ENCODE results near the gene LCE2C. TPM values are rescaled to one million over a fixed set of nuclear protein-coding genes. Genes with fewer than 3 reads are reported as not detected.
"Not testable (repeated sequence)": the region's sequence is repeated elsewhere in the genome, so short reads cannot be mapped to it uniquely, and the experiment has no call there.

LCE2C gene
- total and polyA plus RNA-seq, 2 donors (not counting 1 experiment from before 2014, with no cell fraction given), result 1.5 TPM; not detected in 1

- TF ChIP-seq, protein P1, sequence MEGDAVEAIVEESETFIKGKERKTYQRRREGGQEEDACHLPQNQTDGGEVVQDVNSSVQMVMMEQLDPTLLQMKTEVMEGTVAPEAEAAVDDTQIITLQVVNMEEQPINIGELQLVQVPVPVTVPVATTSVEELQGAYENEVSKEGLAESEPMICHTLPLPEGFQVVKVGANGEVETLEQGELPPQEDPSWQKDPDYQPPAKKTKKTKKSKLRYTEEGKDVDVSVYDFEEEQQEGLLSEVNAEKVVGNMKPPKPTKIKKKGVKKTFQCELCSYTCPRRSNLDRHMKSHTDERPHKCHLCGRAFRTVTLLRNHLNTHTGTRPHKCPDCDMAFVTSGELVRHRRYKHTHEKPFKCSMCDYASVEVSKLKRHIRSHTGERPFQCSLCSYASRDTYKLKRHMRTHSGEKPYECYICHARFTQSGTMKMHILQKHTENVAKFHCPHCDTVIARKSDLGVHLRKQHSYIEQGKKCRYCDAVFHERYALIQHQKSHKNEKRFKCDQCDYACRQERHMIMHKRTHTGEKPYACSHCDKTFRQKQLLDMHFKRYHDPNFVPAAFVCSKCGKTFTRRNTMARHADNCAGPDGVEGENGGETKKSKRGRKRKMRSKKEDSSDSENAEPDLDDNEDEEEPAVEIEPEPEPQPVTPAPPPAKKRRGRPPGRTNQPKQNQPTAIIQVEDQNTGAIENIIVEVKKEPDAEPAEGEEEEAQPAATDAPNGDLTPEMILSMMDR (conservative IDR thresholded peaks at IDR 0.05 in 1 of 2, IDR thresholded peaks at IDR 0.05 in 1 of 2; ENCODE audit: low read depth in 1 of 2, low read length in 2 of 2), result no peak
- Histone ChIP-seq H3K27me3 (ENCODE audit: control insufficient read depth, insufficient read depth, low read length) (no peaks in the 10 kb centered on the region), H2AFZ (ENCODE audit: low read length) (no peak overlapping the region), H3K4me2 (ENCODE audit: extremely low read depth, insufficient read depth, low read length) (no peak overlapping the region), H3K4me3 (replicated peaks in 1 of 4; ENCODE audit: control extremely low read depth in 1 of 4, insufficient read depth in 1 of 4, low read depth in 3 of 4, low read length in 4 of 4) (no peak overlapping the region), H4K20me1 (ENCODE audit: control insufficient read depth, extremely low read depth, insufficient read depth, low read length) (no peaks in the 10 kb centered on the region), H3K36me3 (ENCODE audit: control insufficient read depth, insufficient read depth, low read length) (no peaks in the 10 kb centered on the region), H3K4me1 (ENCODE audit: control insufficient read depth, extremely low read depth, insufficient read depth, low read length) (no peaks in the 10 kb centered on the region), H3K27ac (ENCODE audit: insufficient read depth, low read length) (no peak overlapping the region), H3K9me3 (ENCODE audit: control insufficient read depth, insufficient read depth, low read depth, low read length) (no peaks in the 10 kb centered on the region), H3K79me2 (ENCODE audit: control insufficient read depth, insufficient read depth, low read length) (no peaks in the 10 kb centered on the region), H3K9ac (ENCODE audit: insufficient read depth, low read length) (no peak overlapping the region)
- DNase-seq (ENCODE audit: low read depth in 2 of 2), result no peak
Measured at GRCh38 chr1:152657677-152658076, 17.4 kb upstream of the LCE2C start.

GRCh38 chr1:152658649-152659048 is 16.4 kb upstream of the LCE2C start:
- H3K36me3 ChIP-seq (ENCODE audit: control insufficient read depth, insufficient read depth, low read length), result no peaks in the 10 kb centered on the region
- no peaks in the 10 kb centered on the region for H3K4me1 ChIP-seq (ENCODE audit: control insufficient read depth, extremely low read depth, insufficient read depth, low read length)
- no peak overlapping the region for H3K27ac ChIP-seq (ENCODE audit: insufficient read depth, low read length)
- TF ChIP-seq EZH2 (IDR thresholded peaks at IDR 0.05; ENCODE audit: low read length, missing control alignments), result no peak
- TF ChIP-seq, protein P1 (conservative IDR thresholded peaks at IDR 0.05 in 1 of 2, IDR thresholded peaks at IDR 0.05 in 1 of 2; ENCODE audit: low read depth in 1 of 2, low read length in 2 of 2), result no peak
- no peak for DNase-seq (ENCODE audit: low read depth in 2 of 2)
- no peak overlapping the region for H2AFZ ChIP-seq (ENCODE audit: low read length)
- H3K9me3 ChIP-seq (ENCODE audit: control insufficient read depth, insufficient read depth, low read depth, low read length), result no peaks in the 10 kb centered on the region
- no peaks in the 10 kb centered on the region for H3K79me2 ChIP-seq (ENCODE audit: control insufficient read depth, insufficient read depth, low read length)
- no peaks in the 10 kb centered on the region for H3K27me3 ChIP-seq (ENCODE audit: control insufficient read depth, insufficient read depth, low read length)
- H4K20me1 ChIP-seq (ENCODE audit: control insufficient read depth, extremely low read depth, insufficient read depth, low read length), result no peaks in the 10 kb centered on the region
- H3K9ac ChIP-seq (ENCODE audit: insufficient read depth, low read length), result no peak overlapping the region
- no peak overlapping the region for H3K4me2 ChIP-seq (ENCODE audit: extremely low read depth, insufficient read depth, low read length)
- H3K4me3 ChIP-seq (replicated peaks in 1 of 4; ENCODE audit: control extremely low read depth in 1 of 4, insufficient read depth in 1 of 4, low read depth in 3 of 4, low read length in 4 of 4), result no peak overlapping the region

DNA sequence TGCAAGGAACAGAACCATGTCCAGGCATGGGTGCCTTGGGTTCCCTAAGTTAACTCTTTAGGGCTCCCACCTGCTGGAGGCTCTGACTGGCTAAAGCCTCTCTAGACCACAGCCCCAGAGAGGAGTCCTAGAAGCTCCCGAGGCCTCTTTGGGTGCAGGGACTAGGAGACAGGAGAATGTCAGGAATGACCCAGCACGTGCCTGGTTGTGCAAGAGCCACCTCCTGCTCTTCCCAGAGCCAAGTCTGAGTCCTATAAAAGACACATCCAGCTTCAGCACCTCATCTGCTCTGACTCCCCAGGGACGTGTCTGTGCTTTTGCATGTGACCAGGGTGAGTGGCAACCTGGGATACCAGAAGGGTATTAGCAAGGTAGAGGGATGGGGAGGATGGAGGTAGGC is 12.0 kb upstream of the LCE2C start, which contains the start of gene LCE2D:
TSS of gene LCE2D (plus strand) at position 283 of the 400 bp plus-strand sequence. CDS start 726 bp downstream, outside the sequence.
- Histone ChIP-seq H3K36me3 (ENCODE audit: control insufficient read depth, insufficient read depth, low read length) (no peaks in the 10 kb centered on the region), H3K4me2 (ENCODE audit: extremely low read depth, insufficient read depth, low read length) (no peak within 1 kb of the TSS), H3K4me3 (replicated peaks in 1 of 4; ENCODE audit: control extremely low read depth in 1 of 4, insufficient read depth in 1 of 4, low read depth in 3 of 4, low read length in 4 of 4) (no peak within 1 kb of the TSS), H3K4me1 (ENCODE audit: control insufficient read depth, extremely low read depth, insufficient read depth, low read length) (no peaks in the 10 kb centered on the region), H4K20me1 (ENCODE audit: control insufficient read depth, extremely low read depth, insufficient read depth, low read length) (no peaks in the 10 kb centered on the region), H3K27me3 (ENCODE audit: control insufficient read depth, insufficient read depth, low read length) (no peaks in the 10 kb centered on the region), H2AFZ (ENCODE audit: low read length) (no peak within 1 kb of the TSS), H3K79me2 (ENCODE audit: control insufficient read depth, insufficient read depth, low read length) (no peaks in the 10 kb centered on the region), H3K9ac (ENCODE audit: insufficient read depth, low read length) (no peak within 1 kb of the TSS), H3K9me3 (ENCODE audit: control insufficient read depth, insufficient read depth, low read depth, low read length) (no peaks in the 10 kb centered on the region), H3K27ac (ENCODE audit: insufficient read depth, low read length) (no peak within 1 kb of the TSS)
- TF ChIP-seq, protein P1 (conservative IDR thresholded peaks at IDR 0.05 in 1 of 2, IDR thresholded peaks at IDR 0.05 in 1 of 2; ENCODE audit: low read depth in 1 of 2, low read length in 2 of 2), result no peak
- no peak for TF ChIP-seq EZH2 (IDR thresholded peaks at IDR 0.05; ENCODE audit: low read length, missing control alignments)
- DNase-seq (ENCODE audit: low read depth in 2 of 2), result no peak

GRCh38 chr1:152666171-152666570 is 8.9 kb upstream of the LCE2C start:
- not testable (repeated sequence) for H3K36me3 ChIP-seq (ENCODE audit: control insufficient read depth, insufficient read depth, low read length); H3K4me3 ChIP-seq (replicated peaks in 1 of 4; ENCODE audit: control extremely low read depth in 1 of 4, insufficient read depth in 1 of 4, low read depth in 3 of 4, low read length in 4 of 4); DNase-seq (ENCODE audit: low read depth in 2 of 2); H3K9me3 ChIP-seq (ENCODE audit: control insufficient read depth, insufficient read depth, low read depth, low read length); H3K79me2 ChIP-seq (ENCODE audit: control insufficient read depth, insufficient read depth, low read length); H3K4me2 ChIP-seq (ENCODE audit: extremely low read depth, insufficient read depth, low read length); H3K4me1 ChIP-seq (ENCODE audit: control insufficient read depth, extremely low read depth, insufficient read depth, low read length); H3K27ac ChIP-seq (ENCODE audit: insufficient read depth, low read length); H2AFZ ChIP-seq (ENCODE audit: low read length); H4K20me1 ChIP-seq (ENCODE audit: control insufficient read depth, extremely low read depth, insufficient read depth, low read length); H3K27me3 ChIP-seq (ENCODE audit: control insufficient read depth, insufficient read depth, low read length); H3K9ac ChIP-seq (ENCODE audit: insufficient read depth, low read length)
